Measurements from ENCODE around the gene GLIPR1L2. TPM values are rescaled to one million over a fixed set of nuclear protein-coding genes. Genes with fewer than 3 reads are reported as not detected.

The GLIPR1L2 gene
- total and polyA plus RNA-seq, 2 of the 8 experiments (the other 6 are each of a cell fraction or from before 2014, with no cell fraction given) = 0.09 TPM; not detected in 1

- no peak overlapping the region for H2AFZ ChIP-seq (ENCODE audit: low read length)
- H3K23ac ChIP-seq (ENCODE audit: insufficient read length) = no peak overlapping the region
- no peaks in the 10 kb centered on the region for H3K4me1 ChIP-seq (replicated peaks in 1 of 4; ENCODE audit: control insufficient read depth in 3 of 4, insufficient read depth in 4 of 4, low read length in 3 of 4)
Observed at GRCh38 chr12:75409830-75410229, 18.9 kb downstream of the GLIPR1L2 start.

More at GRCh38 chr12:75409830-75410229, 18.9 kb downstream of the GLIPR1L2 start:
- no peak overlapping the region for H3K56ac ChIP-seq (replicated peaks; ENCODE audit: insufficient read length, low read depth, low read length)
- H3K14ac ChIP-seq (ENCODE audit: insufficient read length) = no peak overlapping the region
- no peak overlapping the region for H3K9ac ChIP-seq (replicated peaks in 1 of 4; ENCODE audit: extremely low read depth in 1 of 4, low read depth in 3 of 4, low read length in 3 of 4)
- FAIRE-seq (no peak), DNase-seq (ENCODE audit: low read depth in 1 of 2, low spot score in 2 of 2) (no peak)
- H4K5ac ChIP-seq (ENCODE audit: insufficient read length, low read depth, low read length) = no peak overlapping the region
- no peak overlapping the region for H3K4ac ChIP-seq (replicated peaks; ENCODE audit: insufficient read length, low read depth, low read length)
- H3K27me3 ChIP-seq (replicated peaks in 1 of 4; ENCODE audit: control insufficient read depth in 3 of 4, extremely low read depth in 1 of 4, insufficient read depth in 3 of 4, low read length in 3 of 4) = no peaks in the 10 kb centered on the region
- no peaks in the 10 kb centered on the region for H3K36me3 ChIP-seq (ENCODE audit: control insufficient read depth in 2 of 4, insufficient read depth in 4 of 4, low read length in 3 of 4)
- TF ChIP-seq MAFK (IDR thresholded peaks at IDR 0.05; ENCODE audit: low read depth, low read length) = peak; percentile 98
- TF ChIP-seq CTBP2 (IDR thresholded peaks at IDR 0.05; ENCODE audit: borderline replicate concordance, insufficient read depth, insufficient read length, low read length) = no peak
- H2BK12ac ChIP-seq (ENCODE audit: low read depth, low read length) = no peak overlapping the region
- H2BK120ac ChIP-seq (replicated peaks; ENCODE audit: low read depth, low read length) = no peak overlapping the region
- H4K91ac ChIP-seq (replicated peaks; ENCODE audit: insufficient read length, low read length) = no peak overlapping the region
- H4K8ac ChIP-seq (ENCODE audit: extremely low read depth, insufficient read depth, low read length) = no peak overlapping the region
- no peaks in the 10 kb centered on the region for H4K20me1 ChIP-seq (replicated peaks in 1 of 2; ENCODE audit: control insufficient read depth in 1 of 2, insufficient read depth in 2 of 2, low read length in 2 of 2)
- H2BK5ac ChIP-seq (ENCODE audit: low read depth, low read length) = no peak overlapping the region
- ChIA-PET POLR2A (ENCODE audit: partially characterized antibody) (no interaction called here), CTCF (ENCODE audit: partially characterized antibody) (no interaction called here)
- no peaks in the 10 kb centered on the region for H3K23me2 ChIP-seq (ENCODE audit: low read depth, low read length)
- no peak overlapping the region for H3K4me2 ChIP-seq (ENCODE audit: insufficient read depth in 1 of 2, low read depth in 2 of 2, low read length in 2 of 2)
- H3K18ac ChIP-seq (ENCODE audit: extremely low read depth, low read length) = no peak overlapping the region
- H2AK5ac ChIP-seq (ENCODE audit: low read depth, low read length) = no peak overlapping the region
- WGBS, 2 experiments (ENCODE audit: extremely low coverage in 1 of 2, insufficient coverage in 1 of 2, insufficient read length in 1 of 2, insufficient replicate concordance in 2 of 2, low coverage in 1 of 2, low lambda C conversion rate in 2 of 2, missing lambda C conversion rate in 1 of 2) = 93% methylated on average over 2 of the region's 2 CpGs; no CpG with 5 or more reads in 1 of the 2 experiments
- no peak overlapping the region for H2BK20ac ChIP-seq (ENCODE audit: low read length)
- H3K79me2 ChIP-seq (ENCODE audit: control insufficient read depth in 1 of 2, insufficient read depth in 2 of 2, low read length in 2 of 2) = no peaks in the 10 kb centered on the region
- no peak overlapping the region for H3K27ac ChIP-seq (ENCODE audit: low read depth, low read length)
- H2BK15ac ChIP-seq (ENCODE audit: low read length) = no peak overlapping the region
- no peak overlapping the region for H3K4me3 ChIP-seq (ENCODE audit: extremely low read depth in 1 of 4, insufficient read depth in 2 of 4, low read depth in 3 of 4, low read length in 4 of 4)
- H3K9me3 ChIP-seq (ENCODE audit: insufficient read depth in 2 of 2, low read depth in 1 of 2, low read length in 1 of 2) = no peaks in the 10 kb centered on the region
- no peaks in the 10 kb centered on the region for H3K79me1 ChIP-seq (ENCODE audit: low read depth, low read length)

Data from H1 (cell line).